Activated CD8-positive, alpha-beta memory T cell treated with anti-CD3 and anti-CD28 coated beads for 4 hours (primary cell): ENCODE data around the gene APOB.

ENCODE experiments used
- DNase-seq, 2 donors: peaks; one replicate each; pipeline ENCODE4 v3.0.0-alpha.2; 2020; ENCODE audit warnings: low read depth in 2 of 2

Gene APOB

DNA sequence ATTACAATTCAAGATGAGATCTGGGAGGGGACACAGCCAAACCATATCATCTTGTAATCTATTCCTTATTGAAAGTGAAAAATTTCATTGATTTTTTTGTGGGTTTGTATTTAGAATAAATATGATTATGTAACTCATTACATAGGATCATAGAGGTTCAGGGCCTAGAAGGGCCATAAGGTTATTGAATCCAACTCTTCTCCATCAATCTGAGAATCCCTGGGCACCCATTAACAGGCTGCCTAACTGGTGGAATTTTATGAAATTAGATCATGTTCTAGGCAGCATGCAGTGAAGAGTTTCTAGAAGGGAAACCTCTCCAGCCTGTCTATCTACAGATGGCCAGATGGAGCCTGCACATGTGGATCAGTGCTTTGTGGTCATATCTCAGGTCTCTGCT is 6.3 kb upstream of the APOB start:
- DNase-seq = no peak

GRCh38 chr2:21047141-21048009 is 3.5 kb upstream of the APOB start:
- no peak for DNase-seq

DNA sequence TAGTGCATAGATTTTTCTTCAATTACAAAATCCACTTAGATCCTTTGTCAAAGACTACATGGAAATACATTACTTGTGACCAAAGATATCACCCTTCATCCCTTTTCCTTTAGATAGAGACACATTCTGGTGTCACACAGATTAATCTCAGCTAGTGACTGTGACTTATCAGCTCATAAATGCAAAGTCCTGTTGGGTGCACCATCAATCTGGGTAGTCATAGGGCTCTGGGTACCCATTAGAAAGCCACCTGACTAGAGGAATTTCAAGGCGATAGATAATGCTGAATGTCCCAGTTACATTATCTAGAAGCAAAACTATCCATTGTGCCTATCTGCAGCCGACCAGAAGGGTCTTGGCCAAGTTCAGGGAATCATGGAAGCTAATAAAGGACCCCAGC is 2.6 kb upstream of the APOB start:
- DNase-seq = no peak

GRCh38 chr2:21044694-21045371 is 960 bp upstream of the APOB start:
- no peak for DNase-seq

- peak in 1 of 2 donors; percentile 3 for DNase-seq
Observed at GRCh38 chr2:21042958-21043743, 722 bp downstream of the APOB start.

GRCh38 chr2:21042708-21042957 is 1.2 kb downstream of the APOB start:
- DNase-seq = no peak

GRCh38 chr2:21041943-21042707 is 1.7 kb downstream of the APOB start:
- no peak for DNase-seq

DNA sequence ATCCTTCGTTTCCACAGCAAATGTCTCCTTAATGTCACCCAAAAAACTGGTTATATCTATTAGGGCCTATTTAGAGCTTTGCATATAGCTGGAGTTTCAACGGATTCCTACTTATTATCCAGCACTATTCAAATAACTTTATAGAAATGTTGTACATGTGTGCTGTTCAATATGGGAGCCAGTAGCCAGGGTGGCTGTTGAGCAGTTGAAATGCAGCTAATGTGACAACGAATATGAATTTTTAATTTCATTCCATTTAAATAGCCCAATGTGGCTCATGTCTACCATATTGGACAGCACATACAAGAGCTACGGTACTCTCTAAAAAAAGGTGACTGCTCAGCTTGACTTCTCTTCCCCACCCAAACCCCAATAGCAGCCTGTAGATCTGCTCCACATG is 2.4 kb downstream of the APOB start:
- DNase-seq = no peak

- no peak for DNase-seq
Observed at GRCh38 chr2:21040468-21041377, 3.1 kb downstream of the APOB start.

DNA sequence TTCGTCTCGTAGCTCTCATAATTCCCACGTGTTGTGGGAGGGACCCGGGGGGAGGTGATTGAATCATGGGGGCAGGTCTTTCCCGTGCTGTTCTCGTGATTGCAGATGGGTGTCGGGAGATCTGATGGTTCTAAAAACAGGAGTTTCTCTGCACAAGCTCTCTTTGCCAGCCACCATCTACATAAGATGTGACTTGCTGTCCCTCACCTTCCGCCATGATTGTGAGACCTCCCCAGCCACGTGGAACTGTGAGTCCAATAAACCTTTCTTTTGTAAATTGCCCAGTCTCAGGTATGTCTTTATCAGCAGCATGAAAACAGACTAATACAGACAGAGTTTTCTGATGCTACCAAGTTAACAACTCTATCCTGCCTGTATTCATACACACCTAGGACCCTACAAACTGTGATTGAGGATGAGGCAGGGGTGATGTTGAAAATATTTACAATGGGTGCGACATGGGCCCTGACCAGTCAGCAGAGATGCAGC is 3.9 kb downstream of the APOB start:
- DNase-seq = no peak

DNA sequence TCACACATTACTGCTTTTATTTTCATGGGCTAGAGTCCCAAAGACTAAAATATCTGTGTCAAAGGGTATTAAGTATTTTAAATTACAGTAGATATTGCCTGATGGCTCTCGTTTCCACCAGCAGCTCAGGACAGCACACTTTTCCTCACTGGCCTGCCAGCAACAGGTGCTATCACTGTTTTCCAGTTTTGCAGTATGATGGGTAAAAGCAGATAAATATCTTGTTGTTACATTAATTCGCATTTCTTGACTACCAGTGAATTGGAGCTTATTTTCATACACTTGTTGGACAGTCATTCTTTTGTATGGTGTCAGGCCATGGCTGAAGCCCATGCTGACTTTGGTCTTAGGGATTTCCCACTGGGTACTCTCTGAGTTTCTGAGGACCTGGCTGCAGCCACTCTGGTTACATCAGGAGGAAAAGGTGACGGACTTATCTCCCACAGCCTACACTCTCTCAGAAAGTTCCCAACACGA is 4.8 kb downstream of the APOB start:
- DNase-seq = no peak

DNA sequence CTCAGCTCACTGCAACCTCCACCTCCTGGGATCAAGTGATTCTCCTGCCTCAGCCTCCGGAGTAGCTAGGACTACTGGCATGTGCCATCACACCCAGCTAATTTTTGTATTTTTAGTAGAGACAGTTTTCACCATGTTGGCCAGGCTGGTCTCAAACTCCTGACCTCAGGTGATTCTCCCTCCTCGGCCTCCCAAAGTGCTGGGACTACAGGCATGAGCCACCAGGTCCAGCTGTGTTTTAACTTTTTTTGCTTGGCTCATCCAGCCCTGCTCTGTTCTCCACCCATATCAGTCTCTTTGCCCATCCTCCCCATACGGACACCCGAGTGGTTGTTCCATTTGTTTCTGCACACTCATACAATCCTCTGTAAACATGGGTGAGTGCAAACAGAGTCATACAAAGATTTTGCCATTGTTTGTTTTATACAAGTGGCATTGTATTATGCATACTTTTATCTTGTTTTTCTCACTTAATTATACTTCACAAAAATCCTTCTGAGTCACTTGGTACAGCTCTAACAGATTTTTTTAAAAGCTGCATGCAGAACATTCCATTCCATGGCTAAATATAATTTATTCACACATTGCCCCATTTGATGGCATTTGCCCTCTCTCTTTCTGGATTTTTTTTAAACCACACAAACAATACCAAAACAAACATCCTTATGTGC is 5.3 kb downstream of the APOB start:
- DNase-seq = no peak

DNA sequence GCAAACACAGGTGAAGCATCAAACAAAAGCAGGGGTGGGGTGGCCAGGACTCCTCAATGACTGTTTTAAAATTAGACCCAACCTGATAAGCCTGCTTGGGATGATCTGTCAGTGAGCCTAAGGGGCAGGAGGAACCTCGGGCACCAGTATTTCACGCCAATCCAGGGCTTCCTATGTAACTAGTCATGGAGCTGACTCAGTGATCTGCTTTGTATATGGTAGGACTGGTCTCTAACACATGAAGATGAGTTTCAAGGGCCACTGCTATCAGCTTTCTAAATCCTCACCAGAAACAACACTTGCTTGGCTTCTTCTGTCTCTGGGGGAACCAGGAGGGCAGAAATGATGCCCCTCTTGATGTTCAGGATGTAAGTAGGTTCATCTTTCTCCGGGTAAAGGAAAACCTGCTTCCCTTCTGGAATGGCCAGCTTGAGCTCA is 6.2 kb downstream of the APOB start:
- DNase-seq = no peak

GRCh38 chr2:21036708-21037670 is 6.9 kb downstream of the APOB start:
- no peak for DNase-seq

GRCh38 chr2:21035974-21036707 is 7.7 kb downstream of the APOB start:
- no peak for DNase-seq

GRCh38 chr2:21035282-21035973 is 8.4 kb downstream of the APOB start:
- DNase-seq = no peak

- no peak for DNase-seq
Observed at GRCh38 chr2:21034972-21035279, 8.9 kb downstream of the APOB start.
